GM18502 (cell line): ENCODE measurements around the gene NUP214.
"Not testable (repeated sequence)": the region's sequence is repeated elsewhere in the genome, so short reads cannot be mapped to it uniquely, and the experiment has no call there.

Source experiments
- ATAC-seq: cut with Tn5 transposase; IDR thresholded peaks from one replicate; pipeline ENCODE4 v1.9.1; 2021; ENCODE audit warnings: mild to moderate bottlenecking; ENCODE audit not compliant: unreplicated experiment, poor library complexity

The NUP214 gene

DNA sequence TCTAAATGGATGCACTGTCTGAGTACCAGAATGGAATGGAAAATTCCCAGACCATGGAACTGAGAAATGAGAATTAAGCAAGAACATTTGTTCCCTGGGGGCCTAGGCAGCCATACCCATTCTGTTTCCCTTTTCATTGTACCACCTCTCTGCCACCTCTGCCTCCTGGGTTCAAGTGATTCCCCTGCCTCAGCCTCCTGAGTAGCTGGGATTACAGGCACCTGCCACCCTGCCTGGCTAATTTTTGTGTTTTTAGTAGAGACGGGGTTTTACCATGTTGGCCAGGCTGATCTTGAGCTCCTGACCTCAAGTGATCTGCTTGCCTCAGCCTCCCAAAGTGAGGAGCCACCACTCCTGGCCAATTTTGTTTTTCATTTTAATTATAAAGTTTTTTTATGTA, 33.3 kb downstream of the NUP214 start:
- not testable (repeated sequence) for ATAC-seq

DNA sequence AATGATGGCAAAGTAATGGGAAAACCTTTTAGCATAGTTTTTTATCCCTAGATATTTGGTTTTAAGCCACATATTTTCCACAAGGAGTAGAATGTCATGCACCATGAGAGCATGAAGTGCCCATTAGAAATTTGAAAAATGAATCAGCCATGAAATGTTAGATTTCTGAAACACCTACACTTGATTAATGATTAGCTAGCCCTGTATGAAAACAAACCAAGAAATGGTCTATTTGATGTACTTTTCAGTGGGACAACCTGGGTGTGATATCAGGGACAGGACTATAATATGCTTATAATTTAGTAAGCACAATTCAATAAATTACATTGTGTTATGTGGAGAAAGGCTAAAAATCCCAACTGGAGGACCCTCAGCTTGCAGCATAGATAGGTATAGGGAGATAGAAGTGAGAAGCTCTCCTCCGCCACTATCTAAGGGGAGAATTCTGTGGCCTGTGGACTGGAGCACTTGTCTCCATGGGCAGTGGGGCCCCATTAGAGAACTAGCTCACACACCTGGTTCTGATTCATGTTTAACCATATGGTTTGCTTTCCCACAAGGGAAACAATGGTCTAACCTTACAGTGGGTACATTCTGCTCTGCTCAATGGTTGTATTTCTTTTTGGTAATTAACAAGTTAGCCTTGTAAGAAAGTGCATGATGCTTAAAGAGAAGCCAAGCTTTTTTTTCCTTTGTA, 35.2 kb downstream of the NUP214 start:
- ATAC-seq, result no peak

DNA sequence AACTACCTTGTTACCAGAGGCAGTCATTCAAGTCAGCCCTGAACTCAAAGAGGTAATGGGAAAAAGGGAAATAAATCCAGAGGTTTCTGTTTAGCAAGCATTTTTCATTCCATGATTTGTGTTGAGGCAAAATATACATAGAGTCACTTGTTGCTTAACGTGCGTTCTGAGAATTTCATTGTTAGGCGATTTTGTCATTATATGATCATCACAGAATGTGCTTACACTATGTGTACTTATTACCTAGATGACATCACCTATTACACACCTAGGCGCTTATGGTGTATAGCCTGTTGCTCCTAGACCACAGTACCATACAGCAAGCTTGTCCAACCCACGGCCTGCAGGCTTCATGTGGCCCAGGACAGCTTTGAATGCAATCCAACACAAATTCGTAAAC, 36.2 kb downstream of the NUP214 start:
- no peak for ATAC-seq

DNA sequence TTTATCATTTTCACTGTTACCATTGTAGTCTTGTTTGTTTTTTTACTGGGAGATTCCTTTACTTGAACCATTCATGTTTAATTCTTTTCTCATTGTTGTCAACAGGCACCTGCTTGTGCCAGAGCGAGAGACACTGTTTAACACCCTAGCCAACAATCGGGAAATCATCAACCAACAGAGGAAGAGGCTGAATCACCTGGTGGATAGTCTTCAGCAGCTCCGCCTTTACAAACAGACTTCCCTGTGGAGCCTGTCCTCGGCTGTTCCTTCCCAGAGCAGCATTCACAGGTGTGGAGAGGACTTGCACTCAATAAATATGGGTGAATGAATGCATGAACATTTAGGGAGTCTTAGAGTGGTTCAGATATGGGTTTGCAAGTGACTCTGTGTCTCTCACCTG, 37.5 kb downstream of the NUP214 start:
- no peak for ATAC-seq

DNA sequence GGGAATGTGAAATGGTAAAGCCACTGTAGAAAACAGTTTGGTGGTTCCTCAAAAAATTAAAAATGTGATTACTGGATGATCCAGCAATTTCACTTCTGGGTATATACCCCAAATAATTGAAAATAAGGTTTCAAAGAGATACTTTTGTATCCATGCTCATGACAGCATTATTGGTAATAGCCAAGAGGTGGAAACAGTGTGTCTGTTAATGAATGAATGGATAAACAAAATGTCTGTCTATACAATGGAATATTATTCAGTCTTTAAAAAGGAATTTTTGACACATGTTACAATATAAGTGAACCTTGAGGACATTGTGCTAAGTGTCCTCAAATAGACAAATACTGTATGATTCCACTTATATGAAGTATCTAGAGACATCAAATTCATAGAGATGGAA, 40.1 kb downstream of the NUP214 start:
- no peak for ATAC-seq

DNA sequence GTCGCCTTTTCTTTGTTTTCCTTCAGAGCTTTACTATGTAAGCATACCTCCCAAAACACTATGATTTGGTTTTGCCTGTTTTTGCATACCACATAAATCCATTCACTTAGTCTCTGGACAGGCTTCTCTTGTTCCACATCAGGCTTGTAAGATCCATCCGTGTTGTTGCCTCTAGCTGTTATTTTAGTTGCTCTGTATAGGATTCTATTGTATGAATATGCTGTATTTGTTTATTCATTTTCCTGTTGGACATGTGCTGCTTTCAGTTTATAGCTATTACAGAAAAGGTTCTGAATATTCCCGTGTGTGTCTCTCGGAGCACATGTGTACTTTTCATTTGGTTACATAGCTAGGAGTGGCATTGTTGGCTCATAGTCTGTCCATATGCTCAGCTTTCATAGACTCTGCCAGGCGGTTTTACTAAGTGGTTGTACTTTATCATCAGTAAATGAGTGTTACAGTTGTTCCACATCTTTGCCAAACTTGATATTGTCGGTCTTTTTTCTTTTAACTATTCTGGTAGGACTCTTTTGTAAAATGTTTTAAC, 41.8 kb downstream of the NUP214 start:
- no peak for ATAC-seq

DNA sequence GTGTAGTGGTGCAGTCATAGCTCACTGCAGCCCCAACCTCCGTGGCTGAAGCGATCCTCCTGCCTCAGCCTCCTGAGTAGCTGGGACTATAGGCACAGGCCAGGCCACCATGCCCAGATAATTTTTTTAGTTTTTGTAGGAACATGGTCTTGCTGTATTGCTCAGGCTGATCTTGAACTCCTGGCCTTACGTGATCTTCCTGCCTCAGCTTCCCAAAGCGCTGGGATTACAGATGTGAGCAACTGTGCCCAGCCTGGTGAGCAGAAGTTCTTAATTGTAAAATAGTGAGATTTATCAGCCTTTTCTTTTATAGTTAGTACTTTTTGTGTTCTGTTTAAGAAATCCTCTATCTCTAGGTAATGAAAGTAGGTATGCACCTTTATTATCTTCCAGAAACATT, 42.5 kb downstream of the NUP214 start:
- ATAC-seq, result no peak

DNA sequence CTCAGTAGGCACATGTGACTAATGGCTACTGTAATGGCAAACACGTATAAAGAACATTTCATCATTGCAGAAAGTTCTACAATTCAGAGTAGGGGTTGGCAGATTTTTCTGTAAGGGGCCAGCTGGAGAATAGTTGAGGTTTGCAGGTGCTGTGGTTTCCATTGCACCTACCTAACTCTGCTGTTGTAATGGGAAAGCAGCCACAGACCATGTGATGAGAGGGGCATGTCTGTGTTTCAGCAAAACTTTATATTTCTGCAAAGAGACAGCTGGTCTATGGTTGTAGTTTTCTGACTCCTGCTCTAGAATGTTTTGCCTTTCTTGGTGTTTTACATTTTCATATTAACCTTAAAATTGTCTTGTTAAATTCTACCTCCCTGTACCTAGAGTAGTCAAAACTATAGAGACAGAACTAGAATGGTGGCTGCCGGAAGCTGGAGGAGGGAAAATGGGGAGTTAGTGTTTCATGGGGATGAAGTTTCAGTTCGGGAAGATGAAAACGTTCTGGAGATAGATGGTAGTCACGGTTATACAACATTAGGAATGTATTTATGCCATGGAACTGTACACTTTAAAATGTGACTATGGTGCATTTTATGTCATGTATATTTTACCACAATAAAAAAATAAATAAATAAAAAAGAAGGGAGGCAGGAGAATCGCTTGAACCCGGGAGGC, 44.3 kb downstream of the NUP214 start:
- ATAC-seq, result no peak

DNA sequence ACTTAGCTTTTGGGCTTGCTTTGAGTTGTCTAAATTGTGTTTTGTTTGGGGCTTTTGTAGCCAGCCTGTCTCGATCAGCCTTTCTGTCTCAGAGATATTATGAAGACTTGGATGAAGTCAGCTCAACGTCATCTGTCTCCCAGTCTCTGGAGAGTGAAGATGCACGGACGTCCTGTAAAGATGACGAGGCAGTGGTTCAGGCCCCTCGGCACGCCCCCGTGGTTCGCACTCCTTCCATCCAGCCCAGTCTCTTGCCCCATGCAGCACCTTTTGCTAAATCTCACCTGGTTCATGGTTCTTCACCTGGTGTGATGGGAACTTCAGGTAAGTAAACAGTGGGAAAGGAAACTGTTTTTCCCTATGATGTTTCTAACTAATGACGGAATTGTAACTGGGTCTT, 48.6 kb downstream of the NUP214 start:
- ATAC-seq, result no peak

DNA sequence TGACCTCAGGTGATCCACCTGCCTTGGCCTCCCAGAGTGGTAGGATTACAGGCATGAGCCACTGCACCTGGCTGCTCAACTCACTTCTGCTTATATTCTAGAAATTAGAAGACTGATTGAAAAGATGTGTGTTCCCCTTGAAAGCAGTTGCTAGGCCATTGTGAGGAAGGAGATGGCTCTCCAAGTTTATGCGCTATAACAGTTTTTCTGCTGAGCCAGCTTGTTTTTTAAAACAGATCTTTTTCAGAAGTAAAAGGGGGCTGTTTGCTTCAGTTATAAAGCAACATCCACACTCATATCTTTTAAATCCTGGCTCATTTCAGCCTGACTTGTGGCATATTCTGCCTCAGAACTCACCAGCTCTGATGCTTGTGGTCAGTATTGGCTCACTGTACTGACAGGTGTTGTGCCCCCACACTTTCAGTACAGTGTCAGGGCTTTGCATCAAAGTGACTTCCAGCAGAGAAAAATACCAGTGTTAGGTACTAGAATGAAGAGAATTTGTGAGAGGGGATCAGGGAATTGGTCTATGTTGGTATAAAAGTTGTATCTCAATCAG, 49.4 kb downstream of the NUP214 start:
- ATAC-seq, result no peak

DNA sequence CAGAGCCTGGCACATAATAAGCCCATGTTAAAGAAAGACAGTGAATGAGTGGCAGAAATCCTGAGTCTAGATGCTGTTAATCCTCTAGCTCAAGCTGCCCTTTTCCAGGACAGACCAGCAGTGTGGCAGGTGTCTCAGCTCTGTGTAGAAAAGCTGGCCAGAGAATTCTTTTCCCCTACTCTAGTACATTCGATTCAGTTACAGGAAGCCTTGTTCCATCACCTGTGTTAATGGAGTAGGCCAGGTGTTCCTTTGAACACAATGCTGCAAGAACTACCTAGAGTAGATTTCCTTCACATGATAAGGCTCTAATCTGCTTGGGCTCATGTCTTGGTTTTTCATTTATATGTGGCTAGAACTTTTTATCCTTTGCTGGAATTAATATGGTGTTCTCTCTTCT, 52.5 kb downstream of the NUP214 start:
- no peak for ATAC-seq

DNA sequence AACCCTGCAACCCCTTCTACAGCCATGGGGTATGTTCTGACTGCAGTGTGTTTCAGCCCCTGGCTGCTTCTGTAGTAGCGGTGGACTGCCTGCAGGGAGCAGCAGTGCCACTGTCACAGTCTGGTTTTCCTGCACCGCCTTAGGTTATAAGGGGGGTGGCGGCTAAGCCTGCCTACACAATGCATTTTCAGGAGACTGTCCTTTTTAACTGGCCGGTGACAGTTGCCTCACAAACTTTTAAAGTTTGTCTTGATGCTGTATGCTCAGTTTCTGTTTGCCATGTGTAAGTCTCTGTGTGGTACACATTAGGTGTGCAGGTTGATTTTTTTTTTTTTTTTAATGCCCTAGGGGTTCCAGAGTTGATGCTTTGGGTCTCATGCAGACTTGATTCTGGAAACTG, 53.0 kb downstream of the NUP214 start:
- ATAC-seq, result no peak

DNA sequence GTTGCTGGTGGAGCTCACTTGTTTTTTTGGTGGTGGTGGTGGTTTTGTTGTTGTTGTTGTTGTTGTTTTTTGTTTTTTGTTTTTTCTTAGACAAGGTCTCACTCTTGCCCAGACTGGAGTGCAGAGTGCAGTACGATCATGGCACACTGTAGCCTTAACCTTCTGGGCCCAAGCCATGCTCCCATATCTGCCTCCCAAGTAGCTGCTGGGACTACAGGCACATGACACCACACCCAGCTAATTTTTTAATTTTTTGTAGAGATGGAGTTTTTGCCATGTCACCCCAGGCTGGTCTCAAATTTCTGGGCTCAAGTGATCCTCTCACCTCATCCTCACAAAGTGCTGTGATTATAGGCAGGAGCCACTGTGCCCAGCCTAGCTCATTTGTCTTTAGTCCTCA, 53.5 kb downstream of the NUP214 start:
- no peak for ATAC-seq

DNA sequence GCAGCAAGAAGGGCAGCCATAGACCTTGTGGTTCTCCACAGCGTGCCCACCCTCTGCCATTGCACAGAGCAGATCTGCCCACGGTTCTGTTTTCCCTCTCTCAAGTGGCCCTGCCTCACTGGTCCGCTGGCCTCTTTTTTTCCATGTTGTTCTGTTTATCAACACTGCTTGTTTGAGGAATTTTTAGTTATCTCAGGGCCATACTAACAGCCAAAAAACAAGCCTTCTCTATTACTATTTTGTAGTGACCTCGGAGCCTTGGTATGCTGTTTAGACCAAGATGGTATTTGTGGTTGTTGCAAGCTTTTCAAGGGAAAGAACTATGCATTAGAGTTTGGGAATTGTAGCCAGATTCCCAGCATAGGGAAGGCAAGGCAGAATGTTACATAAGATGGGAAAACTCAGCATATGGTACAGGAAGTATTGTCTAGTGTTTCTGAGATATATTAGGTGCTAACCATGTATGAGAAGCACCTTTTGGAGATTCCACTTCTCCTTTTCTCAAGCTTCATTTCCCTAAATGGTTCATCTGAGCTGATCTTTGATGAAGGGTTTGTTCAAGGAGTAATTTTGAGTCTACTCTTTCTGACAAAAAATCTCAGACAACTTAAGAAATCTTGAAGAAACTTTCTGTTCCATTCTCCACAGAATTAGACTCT, 54.3 kb downstream of the NUP214 start:
- no peak for ATAC-seq

DNA sequence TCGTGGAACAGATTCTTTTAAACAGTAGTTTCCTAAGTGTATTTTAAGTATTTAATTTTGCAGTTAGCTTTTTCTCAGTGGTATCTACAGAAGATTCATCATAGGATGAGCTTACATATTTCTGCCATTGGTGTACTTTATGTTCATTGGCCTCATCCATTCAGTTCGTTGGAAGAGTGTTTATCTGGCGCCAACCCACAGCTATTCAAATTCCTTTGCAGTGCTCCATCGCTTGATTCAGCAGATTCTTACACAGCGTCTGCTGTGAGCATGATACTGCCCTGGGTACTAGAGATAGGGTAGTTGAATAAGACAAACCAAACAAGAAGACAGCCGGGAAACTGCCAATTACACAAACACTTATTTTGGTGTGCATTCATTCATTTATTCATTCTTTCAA, 55.1 kb downstream of the NUP214 start:
- ATAC-seq, result no peak

DNA sequence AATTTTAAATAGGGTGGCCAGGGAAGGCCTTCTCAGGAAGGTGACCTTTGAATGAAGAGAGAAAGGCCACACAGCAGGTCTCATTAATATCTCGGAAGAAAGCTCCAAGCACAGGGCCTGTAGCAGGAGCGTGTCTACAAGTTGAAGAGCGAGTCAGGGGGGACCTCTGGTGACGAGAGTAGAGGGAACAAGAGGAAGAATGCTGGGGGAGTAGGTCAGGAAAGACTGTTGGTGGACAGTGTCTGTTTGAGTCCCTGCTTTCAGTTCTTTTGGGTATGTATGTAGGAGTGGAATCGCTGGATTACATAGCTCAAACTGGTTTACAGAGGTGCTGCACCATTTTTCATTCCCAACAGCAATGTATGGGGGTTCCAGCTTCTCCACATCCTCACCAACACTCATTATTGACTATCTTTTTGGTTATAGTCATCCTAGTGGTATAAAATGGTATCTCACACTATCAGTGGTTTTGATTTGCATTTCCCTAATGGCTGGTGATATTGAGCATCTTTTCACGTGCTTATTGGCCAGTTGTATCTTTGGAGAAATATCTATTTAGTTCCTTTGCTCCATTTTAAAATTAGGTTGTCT, 55.8 kb downstream of the NUP214 start:
- ATAC-seq, result no peak

DNA sequence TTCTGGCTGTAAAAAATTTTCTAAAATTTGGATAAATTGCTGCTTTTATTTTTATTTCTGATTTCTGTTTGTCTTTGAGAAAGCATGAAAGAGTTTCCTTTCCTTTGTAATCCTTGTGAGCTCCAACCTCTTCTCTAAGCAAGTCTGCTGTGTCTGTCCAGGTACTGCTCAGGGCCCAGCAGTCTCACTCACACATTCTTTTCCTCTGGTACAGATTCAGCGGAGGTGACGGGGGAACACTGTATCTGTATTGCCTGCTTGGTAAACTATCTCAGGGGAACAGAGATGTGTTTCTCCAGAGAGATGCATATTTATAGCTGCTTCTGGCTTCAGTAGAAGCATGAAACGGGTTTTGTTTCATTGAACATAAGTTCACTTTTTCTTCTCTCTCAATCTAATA, 60.5 kb downstream of the NUP214 start:
- ATAC-seq, result no peak

DNA sequence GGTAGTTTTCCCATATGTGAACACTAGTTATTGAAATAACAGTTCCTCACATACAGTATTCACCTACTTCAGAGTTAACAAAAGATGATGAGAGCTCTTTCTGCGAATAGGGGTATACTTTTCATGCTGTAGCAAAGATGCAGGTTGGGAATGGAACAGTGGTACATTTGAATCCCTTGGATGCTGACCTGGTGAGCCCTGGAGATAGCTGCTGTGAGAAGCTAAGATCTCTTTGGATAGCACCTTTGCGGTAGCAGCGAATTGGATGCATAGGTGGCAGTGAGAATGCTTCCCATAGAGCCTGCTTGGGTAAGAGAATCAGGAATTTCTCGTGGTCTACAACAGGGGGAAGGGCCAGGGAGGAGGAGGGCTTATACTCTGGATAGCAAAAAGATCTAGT, 61.2 kb downstream of the NUP214 start:
- ATAC-seq, result no peak

DNA sequence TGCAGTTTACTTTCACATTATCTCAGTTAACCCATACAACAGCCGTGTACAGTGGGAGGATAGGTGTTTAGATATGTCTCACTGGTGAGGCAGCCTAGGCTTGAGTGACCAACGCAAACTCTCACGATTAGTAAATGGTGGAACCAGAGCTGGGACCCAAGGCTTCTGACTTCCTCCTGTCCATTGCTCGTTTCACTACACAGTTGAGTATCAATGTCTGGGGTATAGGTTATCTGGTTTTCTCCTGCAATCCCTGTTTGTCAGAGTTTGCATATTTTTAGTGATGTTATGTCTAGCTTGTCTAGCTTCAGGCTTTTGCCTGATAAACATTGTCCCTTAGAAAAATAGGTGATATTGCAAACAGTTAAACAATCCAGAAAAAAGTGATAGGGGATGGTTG, 62.6 kb downstream of the NUP214 start:
- ATAC-seq, result no peak

DNA sequence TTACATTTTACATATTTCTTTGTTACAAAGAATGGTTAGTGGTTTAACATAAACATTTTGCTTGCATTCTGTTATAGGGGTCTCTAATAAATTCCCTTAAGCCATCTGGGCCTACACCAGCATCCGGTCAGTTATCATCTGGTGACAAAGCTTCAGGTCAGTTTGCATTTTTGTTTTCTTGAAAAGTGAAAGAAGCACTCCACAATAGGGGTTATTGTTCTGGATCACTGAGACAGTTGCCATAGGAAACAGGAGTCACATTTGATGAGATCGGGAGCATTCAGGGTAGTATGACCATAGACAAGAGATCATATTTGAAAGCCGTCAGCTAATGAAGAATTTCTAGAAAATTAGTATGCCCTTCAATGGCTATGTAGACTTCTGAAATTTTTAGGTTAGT, 63.6 kb downstream of the NUP214 start:
- no peak for ATAC-seq

DNA sequence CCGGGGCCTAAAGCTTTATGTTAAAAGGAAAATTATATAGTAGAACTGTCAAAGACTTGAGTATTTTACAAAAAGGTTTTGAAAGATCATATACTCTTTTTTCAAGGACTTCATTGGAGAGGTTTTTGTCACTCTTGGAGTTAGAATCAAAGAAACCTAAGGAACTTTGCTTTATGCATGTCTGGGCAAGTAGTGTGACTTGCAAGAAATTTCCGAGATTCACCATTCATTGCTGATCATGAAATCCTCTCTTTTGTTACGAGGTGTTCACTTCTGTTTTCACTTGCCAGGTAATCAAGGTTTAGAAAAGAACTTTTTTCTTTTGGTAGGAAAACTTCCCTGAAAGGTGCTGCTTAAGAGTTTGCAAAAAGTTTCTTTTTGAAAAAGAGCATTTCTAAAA, 64.8 kb downstream of the NUP214 start:
- ATAC-seq, result no peak
